ENCODE data around the gene CTDP1. TPM values are rescaled to one million over a fixed set of nuclear protein-coding genes. Genes with fewer than 3 reads are reported as not detected.

CTDP1 gene
- total RNA-seq, 1 donor from 2014 or later = 23.3 TPM

DNA sequence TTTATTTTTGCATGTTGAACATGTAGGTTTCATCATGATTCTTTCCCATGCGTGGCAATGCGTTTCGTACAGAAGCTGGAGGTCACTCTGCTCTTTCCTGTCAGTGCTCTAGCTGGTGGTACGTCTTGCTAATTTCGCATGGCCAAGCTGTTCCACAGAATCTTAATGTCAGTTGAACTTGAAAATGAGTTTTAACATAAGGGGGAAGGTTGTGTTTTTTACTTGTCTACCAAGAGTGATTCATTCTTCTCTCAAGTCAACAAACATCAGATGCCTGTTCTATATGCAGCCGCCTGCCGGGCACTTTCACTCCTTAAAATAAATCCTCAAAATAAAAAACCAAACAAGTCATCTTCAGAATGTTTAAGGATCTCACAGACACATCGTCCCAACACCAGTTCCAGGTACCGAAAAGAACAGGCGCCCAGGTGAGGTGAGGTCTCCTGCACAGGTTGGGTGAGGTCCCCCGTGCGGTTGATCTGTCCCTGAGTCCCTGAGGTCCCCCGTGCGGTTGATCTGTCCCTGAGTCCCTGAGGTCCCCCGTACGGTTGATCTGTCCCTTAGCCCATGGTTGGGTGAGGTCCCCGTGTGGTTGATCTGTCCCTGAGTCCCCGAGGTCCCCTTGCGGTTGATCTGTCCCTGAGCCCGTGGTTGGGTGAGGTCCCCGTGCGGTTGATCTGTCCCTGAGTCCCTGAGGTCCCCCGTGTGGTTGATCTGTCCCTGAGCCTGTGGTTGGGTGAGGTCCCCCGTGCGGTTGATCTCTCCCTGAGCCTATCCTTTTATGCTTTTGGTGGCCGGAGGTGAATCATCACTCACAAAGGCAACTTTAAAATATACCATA lies 61.1 kb downstream of the CTDP1 start:
- no peak overlapping the region for H3K4me3 ChIP-seq
- no peaks in the 10 kb centered on the region for H3K9me3 ChIP-seq
- intact Hi-C loops (cut with DNase I) = no loop called here
- H3K4me1 ChIP-seq = no peaks in the 10 kb centered on the region
- DNase-seq (ENCODE audit: extremely low spot score in 2 of 2) = no peak
- H3K27me3 ChIP-seq = no peaks in the 10 kb centered on the region
- no peak for TF ChIP-seq POLR2AphosphoS5 (IDR thresholded peaks at IDR 0.05; ENCODE audit: insufficient read depth in 1 of 2, low read depth in 1 of 2)
- TF ChIP-seq POLR2A (IDR thresholded peaks at IDR 0.05) = no peak
- TF ChIP-seq, protein P1, sequence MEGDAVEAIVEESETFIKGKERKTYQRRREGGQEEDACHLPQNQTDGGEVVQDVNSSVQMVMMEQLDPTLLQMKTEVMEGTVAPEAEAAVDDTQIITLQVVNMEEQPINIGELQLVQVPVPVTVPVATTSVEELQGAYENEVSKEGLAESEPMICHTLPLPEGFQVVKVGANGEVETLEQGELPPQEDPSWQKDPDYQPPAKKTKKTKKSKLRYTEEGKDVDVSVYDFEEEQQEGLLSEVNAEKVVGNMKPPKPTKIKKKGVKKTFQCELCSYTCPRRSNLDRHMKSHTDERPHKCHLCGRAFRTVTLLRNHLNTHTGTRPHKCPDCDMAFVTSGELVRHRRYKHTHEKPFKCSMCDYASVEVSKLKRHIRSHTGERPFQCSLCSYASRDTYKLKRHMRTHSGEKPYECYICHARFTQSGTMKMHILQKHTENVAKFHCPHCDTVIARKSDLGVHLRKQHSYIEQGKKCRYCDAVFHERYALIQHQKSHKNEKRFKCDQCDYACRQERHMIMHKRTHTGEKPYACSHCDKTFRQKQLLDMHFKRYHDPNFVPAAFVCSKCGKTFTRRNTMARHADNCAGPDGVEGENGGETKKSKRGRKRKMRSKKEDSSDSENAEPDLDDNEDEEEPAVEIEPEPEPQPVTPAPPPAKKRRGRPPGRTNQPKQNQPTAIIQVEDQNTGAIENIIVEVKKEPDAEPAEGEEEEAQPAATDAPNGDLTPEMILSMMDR (IDR thresholded peaks at IDR 0.05) = no peak
- no peak overlapping the region for H3K27ac ChIP-seq
- H3K36me3 ChIP-seq = peaks cover 0 to 41% of the 10 kb centered on the region in 2 donors

DNA sequence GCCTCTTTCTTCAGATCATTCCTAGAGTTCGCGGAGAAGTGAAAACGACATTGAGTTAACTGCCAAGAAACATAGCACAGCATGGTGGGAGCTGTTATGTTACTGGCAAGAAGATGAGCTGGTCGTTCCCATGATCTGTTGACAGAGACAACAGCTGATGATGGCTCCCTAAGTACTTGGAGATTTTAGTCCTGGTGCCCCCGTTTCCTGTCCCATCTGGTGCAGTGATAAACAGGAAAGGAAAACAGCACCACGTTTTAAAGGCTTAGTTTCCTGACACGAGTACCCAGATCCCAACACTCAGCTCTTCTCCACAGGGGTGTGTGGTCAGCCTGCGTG lies 61.7 kb downstream of the CTDP1 start:
- TF ChIP-seq POLR2AphosphoS5 (IDR thresholded peaks at IDR 0.05; ENCODE audit: insufficient read depth in 1 of 2, low read depth in 1 of 2) (no peak), POLR2A (IDR thresholded peaks at IDR 0.05) (no peak)
- TF ChIP-seq, protein P1 (IDR thresholded peaks at IDR 0.05) = no peak
- Histone ChIP-seq H3K27me3 (no peaks in the 10 kb centered on the region), H3K4me3 (no peak overlapping the region), H3K4me1 (no peaks in the 10 kb centered on the region), H3K9me3 (no peaks in the 10 kb centered on the region), H3K27ac (no peak overlapping the region), H3K36me3 (peaks cover 0 to 41% of the 10 kb centered on the region in 2 donors)
- intact Hi-C loops (cut with DNase I) = no loop called here
- no peak for DNase-seq (ENCODE audit: extremely low spot score in 2 of 2)

DNA sequence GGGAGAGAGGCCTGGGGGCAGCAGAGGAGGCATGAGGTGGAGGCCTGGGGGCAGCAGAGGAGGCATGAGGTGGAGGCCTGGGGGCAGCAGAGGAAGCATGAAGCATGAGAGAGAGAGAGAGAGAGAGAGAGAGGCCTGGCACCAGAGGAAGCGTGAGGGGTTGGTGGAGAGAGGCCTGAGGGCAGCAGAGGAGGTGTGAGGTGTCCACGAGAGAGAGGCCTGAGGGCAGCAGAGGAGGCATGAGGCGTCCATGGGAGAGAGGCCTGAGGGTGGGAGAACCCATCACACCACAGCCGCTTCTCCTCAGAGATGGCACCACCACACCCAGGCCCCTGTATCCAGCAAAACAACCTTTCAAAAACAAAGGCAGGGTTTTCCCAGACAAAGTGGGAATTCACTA lies 62.5 kb downstream of the CTDP1 start:
- H3K4me3 ChIP-seq = no peak overlapping the region
- DNase-seq (ENCODE audit: extremely low spot score in 2 of 2) = no peak

DNA sequence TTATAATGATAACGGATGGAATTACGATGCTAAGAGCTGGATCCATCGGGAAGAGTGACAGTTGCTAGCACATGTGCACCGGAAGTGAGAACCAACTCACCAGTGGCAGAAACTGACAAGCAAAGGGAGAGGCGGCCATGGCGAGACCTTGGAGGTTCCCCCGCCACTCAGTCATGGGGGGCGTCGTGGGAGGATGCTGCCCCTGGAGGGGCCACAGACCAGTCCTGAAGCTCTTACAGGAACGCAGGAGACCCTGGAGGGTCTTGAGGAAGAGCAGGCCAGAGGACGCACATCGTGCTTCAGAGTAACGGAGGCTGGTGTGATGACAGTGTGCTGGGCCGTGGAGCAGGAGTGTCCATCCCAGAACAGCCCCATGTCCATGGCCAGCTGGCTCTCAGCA lies 65.0 kb downstream of the CTDP1 start:
- Histone ChIP-seq H3K27ac (no peak overlapping the region), H3K4me3 (no peak overlapping the region), H3K4me1 (no peaks in the 10 kb centered on the region), H3K9me3 (no peaks in the 10 kb centered on the region), H3K36me3 (peaks cover 0 to 30% of the 10 kb centered on the region in 2 donors), H3K27me3 (no peaks in the 10 kb centered on the region)
- intact Hi-C loops (cut with DNase I) = no loop called here
- TF ChIP-seq, protein P1 (IDR thresholded peaks at IDR 0.05) = no peak
- TF ChIP-seq POLR2A (IDR thresholded peaks at IDR 0.05) (no peak), POLR2AphosphoS5 (IDR thresholded peaks at IDR 0.05; ENCODE audit: insufficient read depth in 1 of 2, low read depth in 1 of 2) (no peak)
- no peak for DNase-seq (ENCODE audit: extremely low spot score in 2 of 2)

More for the DNA sequence above, 62.5 kb downstream of the CTDP1 start:
- no peaks in the 10 kb centered on the region for H3K27me3 ChIP-seq
- H3K27ac ChIP-seq = no peak overlapping the region
- intact Hi-C loops (cut with DNase I) = no loop called here
- no peaks in the 10 kb centered on the region for H3K9me3 ChIP-seq
- H3K36me3 ChIP-seq = peaks cover 0 to 45% of the 10 kb centered on the region in 2 donors
- TF ChIP-seq POLR2A (IDR thresholded peaks at IDR 0.05) (no peak), POLR2AphosphoS5 (IDR thresholded peaks at IDR 0.05; ENCODE audit: insufficient read depth in 1 of 2, low read depth in 1 of 2) (no peak)
- TF ChIP-seq, protein P1 (IDR thresholded peaks at IDR 0.05) = no peak
- H3K4me1 ChIP-seq = no peaks in the 10 kb centered on the region

DNA sequence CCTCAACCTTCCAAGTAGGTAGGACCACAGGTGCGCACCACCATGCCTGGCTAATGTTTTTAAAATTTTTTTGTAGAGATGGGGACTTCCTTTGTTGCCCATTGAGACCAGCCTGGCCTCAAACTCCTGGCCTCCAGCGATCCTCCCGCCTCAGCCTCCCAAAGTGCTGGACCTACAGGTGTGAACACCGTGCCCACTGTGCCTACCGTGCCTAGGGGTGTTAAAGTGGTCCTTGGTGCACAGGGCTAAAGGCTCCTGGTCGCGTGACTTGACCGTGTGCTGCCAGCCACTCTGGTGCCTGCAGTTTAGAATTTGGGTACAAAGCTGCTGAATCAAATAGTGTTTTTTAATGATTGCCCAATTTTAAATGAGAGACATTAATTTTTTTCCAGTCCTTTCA lies 67.1 kb downstream of the CTDP1 start:
- no peak for TF ChIP-seq POLR2A (IDR thresholded peaks at IDR 0.05)
- TF ChIP-seq, protein P1 (IDR thresholded peaks at IDR 0.05) = no peak
- no peak for TF ChIP-seq POLR2AphosphoS5 (IDR thresholded peaks at IDR 0.05; ENCODE audit: insufficient read depth in 1 of 2, low read depth in 1 of 2)
- Histone ChIP-seq H3K4me3 (no peak overlapping the region), H3K9me3 (no peaks in the 10 kb centered on the region), H3K27me3 (no peaks in the 10 kb centered on the region), H3K36me3 (peaks cover 0 to 22% of the 10 kb centered on the region in 2 donors), H3K4me1 (no peaks in the 10 kb centered on the region), H3K27ac (no peak overlapping the region)
- intact Hi-C loops (cut with DNase I) = no loop called here
- DNase-seq (ENCODE audit: extremely low spot score in 2 of 2) = no peak
